HG03442 (cell line): ENCODE data around the gene TTC22.

Source experiments
- ATAC-seq: cut with Tn5 transposase; IDR thresholded peaks from one replicate; pipeline ENCODE4 v1.9.1; 2021; ENCODE audit warnings: mild to moderate bottlenecking, moderate library complexity; ENCODE audit not compliant: unreplicated experiment

Gene TTC22

GRCh38 chr1:54835131-54835898 is 34.2 kb upstream of the TTC22 start:
- ATAC-seq = no peak

- no peak for ATAC-seq
Measured at GRCh38 chr1:54834007-54834541, 33.0 kb upstream of the TTC22 start.

- no peak for ATAC-seq
Measured at GRCh38 chr1:54833121-54833520, 32.0 kb upstream of the TTC22 start.

GRCh38 chr1:54826226-54826816 is 25.2 kb upstream of the TTC22 start:
- no peak for ATAC-seq

- no peak for ATAC-seq
Measured at GRCh38 chr1:54825696-54826095, 24.6 kb upstream of the TTC22 start.

GRCh38 chr1:54823670-54824069 is 22.5 kb upstream of the TTC22 start:
- no peak for ATAC-seq

GRCh38 chr1:54819733-54820132 is 18.6 kb upstream of the TTC22 start:
- ATAC-seq = no peak

- ATAC-seq = no peak
Measured at GRCh38 chr1:54819195-54819536, 18.0 kb upstream of the TTC22 start.

- no peak for ATAC-seq
Measured at GRCh38 chr1:54818461-54819194, 17.5 kb upstream of the TTC22 start.

GRCh38 chr1:54816951-54817350 is 15.8 kb upstream of the TTC22 start:
- no peak for ATAC-seq

- ATAC-seq = no peak
Measured at GRCh38 chr1:54816130-54816529, 15.0 kb upstream of the TTC22 start.

GRCh38 chr1:54815086-54815876 is 14.2 kb upstream of the TTC22 start:
- ATAC-seq = no peak

GRCh38 chr1:54814571-54814970 is 13.4 kb upstream of the TTC22 start:
- no peak for ATAC-seq

GRCh38 chr1:54814126-54814498 is 13.0 kb upstream of the TTC22 start:
- ATAC-seq = no peak

GRCh38 chr1:54813485-54814125 is 12.5 kb upstream of the TTC22 start:
- ATAC-seq = peak; percentile 27

GRCh38 chr1:54812801-54813484 is 11.8 kb upstream of the TTC22 start:
- peak; percentile 47 for ATAC-seq

GRCh38 chr1:54811739-54812655 is 10.9 kb upstream of the TTC22 start:
- ATAC-seq = no peak

- ATAC-seq = no peak
Measured at GRCh38 chr1:54811066-54811465, 9.9 kb upstream of the TTC22 start.
